ENCODE data around the gene ABHD16A.

ABHD16A gene

GRCh38 chr6:31727034-31727716 is 24.1 kb upstream of the ABHD16A start:
- peak overlapping the region; percentile 99 for H3K4me3 Mint-ChIP-seq
- H3K4me1 Mint-ChIP-seq (ENCODE audit: low read depth), result peaks cover 87% of the 10 kb centered on the region
- intact Hi-C loops (cut with micrococcal nuclease), result loop anchor here (1.0 to 5.0 kb wide), 2 partner anchors 47 to 105 kb away; no protein-coding TSS in a partner anchor
- H3K36me3 Mint-ChIP-seq (ENCODE audit: low read depth), result peaks cover 84% of the 10 kb centered on the region
- no peaks in the 10 kb centered on the region for H3K9me3 Mint-ChIP-seq
- peak overlapping the region; percentile 99 for H3K27ac Mint-ChIP-seq
- peaks cover 14% of the 10 kb centered on the region for H3K27me3 Mint-ChIP-seq

GRCh38 chr6:31725502-31726350 is 22.6 kb upstream of the ABHD16A start:
- intact Hi-C loops (cut with micrococcal nuclease), result loop anchor here (5.0 kb wide), 1 partner anchor 107 kb away; no protein-coding TSS in a partner anchor
- Mint-ChIP-seq H3K36me3 (ENCODE audit: low read depth) (peaks cover 70% of the 10 kb centered on the region), H3K9me3 (no peaks in the 10 kb centered on the region), H3K27ac (peak overlapping the region; percentile 99), H3K4me3 (peak overlapping the region; percentile 99), H3K27me3 (peaks cover 21% of the 10 kb centered on the region), H3K4me1 (ENCODE audit: low read depth) (peaks cover 80% of the 10 kb centered on the region)

- Mint-ChIP-seq H3K36me3 (ENCODE audit: low read depth) (peaks cover 54% of the 10 kb centered on the region), H3K27me3 (peaks cover 21% of the 10 kb centered on the region), H3K27ac (peak overlapping the region; percentile 99), H3K4me1 (ENCODE audit: low read depth) (peaks cover 68% of the 10 kb centered on the region), H3K9me3 (no peaks in the 10 kb centered on the region), H3K4me3 (no peak overlapping the region)
- intact Hi-C loops (cut with micrococcal nuclease), result no loop called here
Observed at GRCh38 chr6:31723980-31724691, 21.0 kb upstream of the ABHD16A start.

- Mint-ChIP-seq H3K4me1 (ENCODE audit: low read depth) (peaks cover 61% of the 10 kb centered on the region), H3K27ac (peak within 1 kb of the TSS; percentile 99), H3K27me3 (peaks cover 21% of the 10 kb centered on the region), H3K9me3 (no peaks in the 10 kb centered on the region), H3K4me3 (no peak within 1 kb of the TSS), H3K36me3 (ENCODE audit: low read depth) (peaks cover 47% of the 10 kb centered on the region)
- intact Hi-C loops (cut with micrococcal nuclease), result no loop called here
Observed at GRCh38 chr6:31723245-31723979, 20.3 kb upstream of the ABHD16A start, which contains the start of gene MPIG6B. Gene MPIG6B, plus strand, starts transcription at chr6:31723373. Its CDS starts 11 bp downstream, at chr6:31723384.

GRCh38 chr6:31722173-31722572 is 19.0 kb upstream of the ABHD16A start:
- peaks cover 21% of the 10 kb centered on the region for H3K27me3 Mint-ChIP-seq
- no peak overlapping the region for H3K27ac Mint-ChIP-seq
- no peaks in the 10 kb centered on the region for H3K9me3 Mint-ChIP-seq
- peaks cover 34% of the 10 kb centered on the region for H3K36me3 Mint-ChIP-seq (ENCODE audit: low read depth)
- H3K4me1 Mint-ChIP-seq (ENCODE audit: low read depth), result peaks cover 48% of the 10 kb centered on the region
- intact Hi-C loops (cut with micrococcal nuclease), result no loop called here
- H3K4me3 Mint-ChIP-seq, result no peak overlapping the region

- Mint-ChIP-seq H3K4me1 (ENCODE audit: low read depth) (peaks cover 42% of the 10 kb centered on the region), H3K9me3 (no peaks in the 10 kb centered on the region), H3K27me3 (peaks cover 21% of the 10 kb centered on the region), H3K4me3 (no peak within 1 kb of the TSS), H3K27ac (peak within 1 kb of the TSS; percentile 40), H3K36me3 (ENCODE audit: low read depth) (peaks cover 27% of the 10 kb centered on the region)
- intact Hi-C loops (cut with micrococcal nuclease), result no loop called here
Observed at GRCh38 chr6:31721351-31722020, 18.4 kb upstream of the ABHD16A start, which contains the start of gene LY6G6C. Gene LY6G6C, minus strand, starts transcription at chr6:31721746. Its CDS starts 67 bp downstream, at chr6:31721679.

- H3K36me3 Mint-ChIP-seq (ENCODE audit: low read depth), result peaks cover 15% of the 10 kb centered on the region
- H3K9me3 Mint-ChIP-seq, result no peaks in the 10 kb centered on the region
- no peak overlapping the region for H3K27ac Mint-ChIP-seq
- peaks cover 21% of the 10 kb centered on the region for H3K27me3 Mint-ChIP-seq
- no peak overlapping the region for H3K4me3 Mint-ChIP-seq
- intact Hi-C loops (cut with micrococcal nuclease), result no loop called here
- H3K4me1 Mint-ChIP-seq (ENCODE audit: low read depth), result peaks cover 30% of the 10 kb centered on the region
Observed at GRCh38 chr6:31720196-31720770, 17.2 kb upstream of the ABHD16A start.

GRCh38 chr6:31719001-31719400 is 15.9 kb upstream of the ABHD16A start:
- Mint-ChIP-seq H3K4me3 (no peak overlapping the region), H3K27me3 (peaks cover 15% of the 10 kb centered on the region), H3K27ac (no peak overlapping the region), H3K4me1 (ENCODE audit: low read depth) (peaks cover 22% of the 10 kb centered on the region), H3K9me3 (no peaks in the 10 kb centered on the region), H3K36me3 (ENCODE audit: low read depth) (peaks cover 3% of the 10 kb centered on the region)
- intact Hi-C loops (cut with micrococcal nuclease), result no loop called here

- Mint-ChIP-seq H3K4me1 (ENCODE audit: low read depth) (peaks cover 18% of the 10 kb centered on the region), H3K36me3 (ENCODE audit: low read depth) (no peaks in the 10 kb centered on the region), H3K27ac (no peak overlapping the region), H3K27me3 (peaks cover 8% of the 10 kb centered on the region), H3K4me3 (no peak overlapping the region), H3K9me3 (no peaks in the 10 kb centered on the region)
- intact Hi-C loops (cut with micrococcal nuclease), result no loop called here
Observed at GRCh38 chr6:31718265-31718664, 15.1 kb upstream of the ABHD16A start.

- Mint-ChIP-seq H3K4me3 (no peak overlapping the region), H3K27me3 (peaks cover 6% of the 10 kb centered on the region), H3K4me1 (ENCODE audit: low read depth) (peaks cover 15% of the 10 kb centered on the region), H3K27ac (no peak overlapping the region), H3K36me3 (ENCODE audit: low read depth) (no peaks in the 10 kb centered on the region), H3K9me3 (no peaks in the 10 kb centered on the region)
- intact Hi-C loops (cut with micrococcal nuclease), result no loop called here
Observed at GRCh38 chr6:31717499-31718222, 14.5 kb upstream of the ABHD16A start.

GRCh38 chr6:31715022-31715958 is 12.2 kb upstream of the ABHD16A start, which contains the start of gene LY6G6D:
Gene LY6G6D, plus strand, starts transcription at chr6:31715348. Its CDS starts 8 bp downstream, at chr6:31715356.
- H3K4me1 Mint-ChIP-seq (ENCODE audit: low read depth), result peaks cover 33% of the 10 kb centered on the region
- no peaks in the 10 kb centered on the region for H3K9me3 Mint-ChIP-seq
- H3K27ac Mint-ChIP-seq, result peak within 1 kb of the TSS; percentile 43
- H3K36me3 Mint-ChIP-seq (ENCODE audit: low read depth), result no peaks in the 10 kb centered on the region
- H3K4me3 Mint-ChIP-seq, result no peak within 1 kb of the TSS
- no peaks in the 10 kb centered on the region for H3K27me3 Mint-ChIP-seq
- intact Hi-C loops (cut with micrococcal nuclease), result no loop called here
